Islet precursor cell (in vitro differentiated cells): ENCODE results near the gene TMEM164.
"Not testable (repeated sequence)": the region's sequence is repeated elsewhere in the genome, so short reads cannot be mapped to it uniquely, and the experiment has no call there.

Experiments used
- DNase-seq: peaks from one replicate; pipeline ENCODE4 v3.0.0-alpha.2; 2018

Gene TMEM164

DNA sequence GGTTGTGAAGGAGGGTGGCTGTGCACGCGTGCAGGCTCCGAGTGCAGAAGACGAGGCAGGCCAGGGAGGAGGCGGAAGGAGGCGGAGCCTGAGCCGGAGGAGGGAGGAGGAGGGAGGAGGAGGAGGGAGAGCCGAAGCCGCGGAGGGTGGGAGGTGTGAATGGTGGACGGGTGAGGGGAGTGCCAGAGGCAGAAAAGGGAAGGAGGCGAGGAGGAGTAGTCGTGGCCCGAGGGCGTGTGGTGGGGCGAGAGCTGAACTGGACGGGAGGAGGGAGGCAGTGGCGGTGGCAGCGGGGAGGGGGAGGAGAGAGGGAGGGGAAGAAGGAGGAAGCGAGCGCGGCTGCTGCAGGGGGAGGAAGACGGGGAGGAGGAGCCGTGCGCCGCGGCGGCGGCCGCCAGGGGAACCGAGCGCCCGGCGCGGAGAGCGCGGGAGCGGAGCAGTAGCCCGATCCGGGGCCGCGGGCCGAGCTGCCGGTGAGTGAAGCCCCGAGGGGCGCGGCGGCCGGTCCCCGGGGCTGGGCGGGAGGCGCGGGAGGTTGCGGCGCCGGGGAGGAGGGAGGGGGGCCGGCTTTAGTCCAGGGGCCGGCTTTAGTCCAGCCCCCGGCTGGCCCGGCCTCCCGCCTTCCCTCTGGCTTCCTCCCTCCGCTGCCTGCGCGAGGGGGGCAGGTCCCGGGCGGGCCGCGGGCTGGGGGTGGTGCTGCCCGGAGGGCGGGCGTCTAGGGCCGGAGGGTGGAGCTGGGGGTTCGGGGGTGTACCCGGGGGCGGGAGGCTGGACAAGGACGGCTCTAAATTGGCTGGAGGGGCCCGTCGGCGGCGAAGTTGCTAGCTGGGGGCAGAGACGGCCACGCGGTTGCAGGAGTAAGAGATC is at the start of gene TMEM164:
Gene TMEM164 (plus strand): TSS at position 815 of the 867 bp plus-strand sequence. CDS start 661 bp downstream, outside the sequence.
- peak; percentile 92 for DNase-seq

DNA sequence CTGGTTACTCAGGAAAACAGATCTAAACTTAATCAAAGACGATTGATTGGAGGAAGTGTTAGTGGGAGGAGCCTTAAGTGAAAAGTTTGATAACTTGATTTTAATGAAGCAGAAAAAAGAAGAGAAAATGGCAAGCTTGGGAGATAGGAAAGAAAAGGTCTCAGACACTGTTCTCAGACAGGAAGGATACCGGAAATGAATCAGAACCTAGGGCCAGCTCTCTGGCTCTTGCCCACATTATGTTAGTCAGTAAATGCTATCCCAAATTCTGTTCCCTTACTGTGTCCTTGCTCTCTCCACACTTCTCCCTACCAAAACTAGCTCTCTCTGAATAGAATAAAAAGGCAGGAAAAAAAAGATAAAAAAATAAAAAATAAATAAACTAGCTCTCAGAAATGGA is 48.6 kb upstream of the TMEM164 start:
- no peak for DNase-seq

DNA sequence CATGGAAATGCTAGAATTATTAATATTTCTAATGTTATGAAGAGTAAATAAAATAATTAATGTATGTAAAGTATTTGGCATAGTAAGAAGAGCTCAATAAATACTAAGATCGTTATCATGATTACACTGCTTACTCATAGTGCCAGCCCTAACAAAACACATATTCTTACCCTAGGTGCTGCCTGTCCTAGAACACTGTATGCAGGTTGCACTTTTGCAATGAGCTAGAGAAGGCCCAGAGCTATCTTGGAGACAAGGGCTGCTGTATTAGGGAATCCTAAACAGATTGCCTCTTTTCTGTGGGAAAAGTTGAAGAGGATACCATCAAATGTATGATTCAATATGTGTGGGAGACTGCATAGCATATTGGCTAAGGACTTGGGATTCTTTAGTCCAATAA is 48.0 kb upstream of the TMEM164 start:
- no peak for DNase-seq

DNA sequence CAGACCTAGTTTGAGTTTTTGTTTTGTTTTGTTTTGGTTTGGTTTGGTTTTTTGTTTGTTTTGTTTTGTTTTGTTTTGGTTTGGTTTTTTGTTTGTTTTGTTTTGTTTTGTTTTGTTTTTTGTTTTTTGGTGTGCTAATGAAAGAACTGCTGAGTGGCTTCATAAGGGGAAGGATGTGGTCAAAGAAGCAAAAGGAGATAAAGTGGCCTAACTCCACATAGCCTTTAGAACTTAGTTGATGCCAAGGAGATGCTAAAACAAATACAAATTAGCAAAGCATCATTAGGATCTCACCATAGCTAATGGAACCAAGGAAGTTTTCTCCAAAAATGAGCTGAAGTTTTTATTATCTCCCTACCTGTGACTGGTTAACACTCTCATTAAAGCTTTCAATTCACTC is 44.6 kb upstream of the TMEM164 start:
- DNase-seq: no peak

DNA sequence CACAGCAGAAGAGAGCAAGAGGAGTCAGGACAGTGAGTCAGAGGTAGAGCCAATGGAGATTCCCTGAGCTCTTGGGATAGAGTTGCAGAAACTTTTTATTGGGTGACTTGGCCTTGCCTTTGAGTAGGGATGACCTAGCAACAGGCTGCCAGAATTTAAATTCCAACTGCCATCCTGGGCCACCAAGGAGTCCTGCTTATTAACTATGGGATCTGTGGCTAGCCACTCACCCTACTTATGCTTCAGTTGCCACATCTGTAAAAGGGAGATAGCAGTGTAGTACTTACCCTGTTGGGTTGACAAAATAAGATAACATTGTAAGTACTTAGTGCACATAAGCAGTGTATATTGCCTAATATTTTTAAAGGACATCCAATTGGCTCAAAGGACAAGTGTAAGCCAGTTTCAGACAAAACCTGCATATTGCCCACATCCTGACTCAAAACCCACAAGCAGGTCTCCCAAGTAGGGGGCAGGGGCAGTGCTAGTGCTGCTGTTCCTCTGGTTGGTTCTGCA is 43.5 kb upstream of the TMEM164 start:
- no peak for DNase-seq

DNA sequence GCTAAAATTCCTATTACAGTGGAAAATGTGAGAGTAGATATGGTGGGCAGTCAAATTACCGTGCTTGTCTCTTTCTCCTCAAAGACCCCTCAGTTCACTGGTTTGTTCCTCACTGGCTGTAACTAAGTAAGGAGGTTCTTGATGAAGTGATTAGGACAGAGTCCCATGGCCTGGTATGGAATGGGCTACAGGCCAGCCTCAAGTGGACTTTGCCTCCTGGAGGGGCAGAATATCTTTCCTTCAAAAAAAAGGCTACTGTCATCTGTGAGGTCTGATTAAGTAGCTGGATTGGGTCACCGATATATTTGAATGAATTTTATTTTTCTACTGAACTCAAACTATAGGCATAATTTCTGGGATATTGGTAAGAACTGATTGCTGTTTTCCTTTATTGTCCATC is 38.5 kb upstream of the TMEM164 start:
- no peak for DNase-seq

DNA sequence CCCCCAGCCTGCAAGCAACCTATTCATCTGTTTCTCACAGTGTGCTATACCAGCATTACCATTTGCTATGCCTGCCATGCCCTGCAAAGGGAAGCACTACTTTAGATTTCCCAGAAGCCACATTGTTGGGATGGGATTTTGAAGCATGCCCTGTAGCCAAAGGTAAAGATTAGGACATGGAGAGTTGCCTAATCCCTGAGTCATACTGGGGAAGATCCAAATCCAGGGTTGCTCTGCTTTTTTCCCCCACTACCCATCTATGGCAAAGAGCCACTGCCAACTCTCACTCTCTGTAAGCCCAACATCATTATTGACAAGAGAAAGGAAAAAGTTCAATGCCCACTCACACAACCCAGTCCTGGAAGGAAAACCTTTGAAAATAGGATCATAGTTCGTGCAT is 36.7 kb upstream of the TMEM164 start:
- DNase-seq: no peak

DNA sequence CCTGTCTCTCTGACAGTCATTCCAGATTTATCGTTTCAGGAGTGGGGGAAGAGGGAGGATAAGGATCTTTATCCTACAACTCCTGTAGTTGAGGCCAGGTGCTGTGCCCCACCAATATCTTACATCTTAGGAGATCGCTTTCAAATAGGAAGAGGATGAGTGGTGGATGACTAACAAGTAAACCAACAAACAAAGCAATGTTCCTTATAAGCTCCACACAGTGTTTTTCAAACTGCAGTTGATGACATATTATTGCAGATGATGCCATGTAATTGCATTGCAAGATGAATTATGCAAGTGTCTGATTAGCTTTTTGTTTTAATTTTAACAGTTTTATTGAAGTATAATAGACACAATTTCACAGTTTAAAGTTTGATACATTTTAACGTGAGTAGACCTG is 35.8 kb upstream of the TMEM164 start:
- DNase-seq: no peak

DNA sequence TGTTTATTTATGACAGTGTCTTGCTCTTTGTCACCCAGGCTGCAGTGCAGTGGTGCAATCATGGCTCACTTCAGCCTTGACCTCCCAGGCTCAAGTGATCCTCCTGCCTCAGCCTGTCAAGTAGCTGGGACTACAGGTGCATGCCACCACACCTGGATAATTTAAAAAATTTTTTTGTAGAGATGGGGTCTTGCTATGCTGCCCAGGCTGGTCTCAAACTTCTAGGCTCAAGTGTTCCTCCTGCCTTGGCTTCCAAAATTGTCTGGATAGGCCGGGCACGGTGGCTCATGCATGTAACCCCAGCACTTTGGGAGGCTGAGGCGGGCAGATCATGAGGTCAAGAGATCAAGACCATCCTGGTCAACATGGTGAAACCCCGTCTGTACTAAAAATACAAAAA is 32.1 kb upstream of the TMEM164 start:
- not testable (repeated sequence) for DNase-seq

DNA sequence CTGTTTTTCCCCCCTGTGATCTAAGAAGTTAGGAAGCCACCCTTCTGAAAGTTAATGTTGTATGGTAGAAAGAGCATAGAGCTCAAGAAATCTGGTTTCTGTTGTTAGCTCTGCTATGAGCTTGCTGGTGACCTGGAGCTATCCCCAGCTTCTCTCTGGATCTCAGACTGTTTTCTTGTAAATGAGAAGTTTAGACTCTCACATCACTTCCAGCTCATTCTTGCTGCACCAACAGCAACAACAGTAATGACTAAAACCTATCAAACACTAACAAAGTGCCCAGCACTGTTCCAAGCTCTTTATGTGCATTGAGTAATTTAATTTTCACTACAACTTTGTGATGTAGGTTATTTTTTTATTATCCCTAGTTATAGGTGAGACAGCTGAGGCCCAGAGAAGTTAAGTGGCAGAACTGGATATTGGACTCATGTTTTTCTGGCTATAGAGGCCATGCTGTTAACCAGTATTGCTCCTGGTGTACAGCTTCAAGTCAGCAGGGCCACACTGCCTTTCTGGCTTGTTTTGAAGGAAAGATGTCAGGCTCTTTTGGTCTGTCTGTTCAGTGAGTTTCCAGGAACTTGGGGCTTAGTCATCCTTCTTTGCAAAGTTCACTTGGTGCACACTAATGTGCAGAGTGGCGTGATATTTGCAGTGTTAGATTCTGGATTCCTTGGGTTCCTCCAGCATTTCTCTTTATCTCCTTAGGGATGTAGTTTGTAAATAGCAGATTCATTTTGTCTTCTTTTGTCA is 27.8 kb upstream of the TMEM164 start:
- no peak for DNase-seq

DNA sequence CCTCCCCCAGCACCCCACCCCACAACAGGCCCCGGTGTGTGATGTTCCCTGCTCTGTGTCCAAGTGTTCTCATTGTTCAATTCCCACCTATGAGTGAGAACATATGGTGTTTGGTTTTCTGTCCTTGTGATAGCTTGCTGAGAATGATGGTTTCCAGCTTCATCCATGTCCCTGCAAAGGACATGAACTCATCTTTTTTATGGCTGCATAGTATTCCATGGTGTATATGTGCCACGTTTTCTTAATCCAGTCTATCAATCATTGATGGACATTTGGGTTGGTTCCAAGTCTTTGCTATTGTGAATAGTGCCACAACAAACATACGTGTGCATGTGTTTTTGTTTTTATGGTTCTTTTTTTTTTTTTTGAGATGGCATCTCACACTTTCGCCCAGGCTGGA is 17.7 kb upstream of the TMEM164 start:
- not testable (repeated sequence) for DNase-seq

DNA sequence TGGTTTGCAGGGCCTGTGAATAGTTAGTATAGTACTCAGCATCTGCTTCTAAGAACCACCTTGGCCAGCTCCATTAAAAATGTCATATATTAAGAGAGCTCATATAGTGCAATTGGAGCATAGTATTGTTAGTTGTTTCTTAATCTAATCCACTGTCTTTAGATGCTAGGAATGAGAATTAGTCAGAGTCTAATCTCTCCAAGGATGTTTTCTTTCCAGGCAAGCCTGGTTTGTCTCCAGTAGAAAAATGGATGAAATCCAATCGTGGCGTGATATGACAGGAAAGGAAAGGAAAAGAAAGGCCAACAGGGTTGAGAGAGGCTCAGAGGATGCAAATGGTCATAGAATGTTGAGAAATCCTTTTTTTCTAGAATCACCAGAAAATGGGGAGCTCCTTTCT is 15.0 kb upstream of the TMEM164 start:
- no peak for DNase-seq

DNA sequence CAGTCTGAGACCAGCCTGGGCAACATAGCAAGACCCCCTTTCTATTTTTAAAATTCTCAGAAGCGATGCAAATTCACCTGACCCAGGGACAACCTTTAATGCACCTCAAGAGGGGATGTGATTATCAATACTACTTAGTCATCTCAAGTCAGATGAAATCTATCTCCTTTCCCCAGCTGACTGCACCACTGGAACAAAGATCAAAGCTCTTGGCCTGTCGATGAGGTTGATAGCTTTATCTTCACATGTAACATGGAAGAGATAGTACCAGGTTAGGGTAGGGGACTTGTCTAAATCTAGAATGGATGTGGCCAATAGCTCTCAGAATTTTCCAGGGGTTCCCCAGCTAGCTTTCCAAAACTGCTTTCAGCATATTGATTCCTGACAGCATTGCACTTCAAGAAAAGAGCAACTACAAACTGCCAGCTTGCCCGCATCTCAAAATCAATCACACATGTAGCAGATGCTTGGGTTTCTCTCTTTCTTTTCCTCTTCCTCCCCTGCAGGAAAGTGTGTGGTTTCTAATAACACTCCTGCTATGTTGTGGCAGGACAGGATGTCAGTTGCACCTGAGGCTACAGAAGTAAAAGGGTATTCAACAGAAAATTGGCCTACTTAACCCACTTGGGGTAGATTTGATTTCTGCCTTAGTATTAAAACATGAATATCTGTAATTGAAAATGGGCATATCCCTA is 12.2 kb upstream of the TMEM164 start:
- DNase-seq: no peak

DNA sequence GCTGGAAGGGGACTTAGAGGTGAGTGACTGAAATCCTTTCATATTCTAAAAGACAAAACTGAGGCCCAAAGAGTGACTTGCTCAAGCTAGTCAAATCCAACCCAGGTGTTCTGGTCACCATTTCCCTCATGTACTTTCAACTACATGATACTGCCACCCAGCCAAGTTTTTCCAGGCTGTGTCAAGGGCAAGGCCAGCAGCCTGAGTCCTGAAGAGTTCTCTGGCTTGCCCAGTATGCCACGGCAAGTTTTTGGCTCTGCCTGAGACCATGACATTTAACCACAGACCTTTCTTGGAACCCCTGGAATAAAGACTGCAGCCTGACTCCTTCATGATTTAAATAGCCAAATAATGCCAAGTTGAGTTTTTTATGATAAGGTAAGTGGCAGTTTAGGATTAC is 10.7 kb upstream of the TMEM164 start:
- DNase-seq: no peak

DNA sequence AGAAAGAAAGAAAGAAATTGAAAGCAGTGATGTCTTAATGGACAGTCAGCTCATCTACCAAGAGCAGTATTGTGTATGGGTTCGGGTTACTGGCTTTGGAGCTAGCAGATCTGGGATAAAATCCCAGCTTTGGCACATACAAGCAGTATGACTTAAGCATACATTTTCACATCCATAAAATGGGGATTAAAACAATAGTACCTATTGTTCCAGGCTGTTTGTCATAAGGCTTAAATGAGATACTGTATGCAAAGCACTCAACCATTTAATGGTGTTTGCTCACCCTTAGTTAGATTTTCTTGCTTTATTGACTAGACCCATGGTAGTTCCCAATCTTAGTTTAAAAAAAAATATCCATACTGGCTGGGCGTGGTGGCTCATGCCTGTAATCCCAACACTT is 7.8 kb upstream of the TMEM164 start:
- no peak for DNase-seq

DNA sequence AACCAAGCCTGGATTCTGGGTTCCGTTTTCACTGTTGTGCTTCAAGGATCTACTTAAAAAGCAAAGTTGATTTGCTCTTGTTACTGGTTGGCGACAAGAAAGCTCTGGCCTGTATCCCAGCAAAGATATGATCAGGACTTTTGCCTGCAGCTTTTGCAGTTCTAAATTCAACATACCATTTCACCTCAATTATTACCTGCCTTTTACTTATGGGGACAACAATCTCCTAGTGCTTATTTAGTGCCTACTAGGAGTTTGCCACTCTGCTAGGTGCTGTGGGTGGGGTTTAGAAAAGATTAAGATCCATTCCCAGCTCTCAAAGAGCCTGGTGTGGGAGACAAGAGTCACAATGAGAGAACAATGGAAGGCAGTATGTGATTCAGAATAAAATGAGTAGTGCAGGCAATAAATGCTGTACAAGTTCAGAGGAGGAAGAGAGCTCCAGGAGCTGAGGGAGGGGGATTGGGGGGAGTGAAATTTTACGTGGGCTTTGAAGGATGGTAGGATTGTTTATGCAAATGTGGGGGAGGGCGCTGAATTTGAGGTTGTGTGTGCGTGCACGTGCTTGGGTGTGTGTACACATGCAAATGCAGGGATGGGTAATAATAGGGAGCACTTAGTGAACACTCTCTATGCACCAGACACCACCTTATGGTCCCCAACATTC is 5.0 kb upstream of the TMEM164 start:
- no peak for DNase-seq

DNA sequence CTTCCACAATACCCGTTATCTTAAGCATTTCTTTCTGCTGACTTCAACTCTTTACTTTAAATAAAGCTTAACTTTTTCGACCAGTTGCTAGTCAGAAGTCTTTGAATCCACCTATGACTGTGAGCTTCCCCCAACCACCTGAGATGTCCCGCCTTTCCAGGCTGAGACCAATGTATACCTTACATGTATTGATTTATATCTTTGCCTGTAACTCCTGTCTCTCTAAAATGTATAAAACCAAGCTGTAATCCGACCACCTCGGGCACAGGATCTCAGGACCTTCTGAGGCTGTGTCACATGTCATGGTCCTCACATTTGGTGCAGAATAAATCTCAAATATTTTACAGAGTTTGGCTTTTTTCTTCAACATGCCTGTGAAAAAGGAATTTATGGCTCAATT is 2.9 kb upstream of the TMEM164 start:
- DNase-seq: no peak

DNA sequence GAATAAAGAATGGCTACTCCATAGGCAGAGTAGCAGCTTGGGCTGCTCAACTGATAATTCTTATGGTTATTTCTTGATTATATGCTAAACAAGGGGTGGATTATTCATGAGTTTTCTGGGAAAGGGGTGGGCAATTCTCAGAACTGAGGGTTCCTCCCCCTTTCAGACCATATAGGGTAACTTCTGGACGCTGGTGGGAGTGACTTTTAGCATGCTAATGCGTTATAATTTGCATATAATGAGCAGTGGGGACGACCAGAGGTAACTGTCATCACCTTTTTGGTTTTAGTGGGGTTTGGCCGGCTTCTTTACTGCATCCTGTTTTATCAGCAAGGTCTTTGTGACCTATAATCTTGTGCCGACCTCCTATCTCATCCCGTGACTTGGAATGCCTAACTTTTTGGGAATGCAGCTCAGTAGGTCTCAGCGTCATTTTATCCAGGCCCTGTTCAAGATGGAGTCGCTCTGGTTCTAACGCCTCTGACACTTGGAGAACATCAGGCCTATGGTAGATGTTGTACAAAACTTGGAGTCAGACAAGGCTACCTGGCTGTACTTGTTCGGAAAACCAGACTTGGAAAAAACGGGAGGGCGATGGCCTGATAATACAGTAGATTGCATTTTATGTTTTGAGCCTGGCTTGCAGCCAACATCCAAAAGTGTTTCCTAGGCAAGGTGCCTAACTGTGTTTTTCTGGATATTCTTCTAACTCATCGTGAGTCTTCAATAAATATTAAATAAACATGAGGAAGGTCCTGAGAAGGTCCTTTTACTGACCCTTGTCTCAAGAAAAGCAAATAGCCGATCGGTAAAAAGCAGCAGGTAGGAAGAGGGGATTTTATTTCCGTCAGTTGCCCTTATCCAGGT is 1.8 kb upstream of the TMEM164 start:
- no peak for DNase-seq

DNA sequence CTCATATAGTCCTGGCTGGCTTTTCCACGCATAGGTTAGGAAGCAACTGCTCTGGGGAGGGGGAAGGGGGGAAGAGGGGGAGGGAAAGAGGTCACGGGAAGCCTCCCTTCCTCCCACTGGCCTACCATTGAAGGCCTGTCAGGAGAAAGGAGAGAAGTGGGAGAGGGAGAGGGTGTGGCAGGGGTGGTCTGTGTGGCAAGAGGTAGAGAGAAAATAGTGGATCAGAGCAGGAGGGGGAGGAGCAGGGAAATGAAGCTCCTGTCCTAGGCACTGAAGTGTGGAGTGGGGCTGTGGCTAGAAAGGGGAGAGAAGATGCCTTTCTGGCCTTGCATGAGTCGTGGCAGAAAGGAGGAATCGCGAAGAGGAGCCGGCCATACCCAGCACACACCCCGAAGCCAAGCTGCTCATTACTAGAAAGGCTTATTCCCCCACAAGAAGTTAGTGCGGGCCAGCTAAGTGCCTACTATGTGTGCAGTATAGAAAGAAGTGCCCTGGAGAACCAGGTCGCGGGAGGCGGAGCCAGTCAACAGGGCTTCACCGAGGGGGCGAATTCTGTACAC is 1.1 kb upstream of the TMEM164 start:
- DNase-seq: no peak

DNA sequence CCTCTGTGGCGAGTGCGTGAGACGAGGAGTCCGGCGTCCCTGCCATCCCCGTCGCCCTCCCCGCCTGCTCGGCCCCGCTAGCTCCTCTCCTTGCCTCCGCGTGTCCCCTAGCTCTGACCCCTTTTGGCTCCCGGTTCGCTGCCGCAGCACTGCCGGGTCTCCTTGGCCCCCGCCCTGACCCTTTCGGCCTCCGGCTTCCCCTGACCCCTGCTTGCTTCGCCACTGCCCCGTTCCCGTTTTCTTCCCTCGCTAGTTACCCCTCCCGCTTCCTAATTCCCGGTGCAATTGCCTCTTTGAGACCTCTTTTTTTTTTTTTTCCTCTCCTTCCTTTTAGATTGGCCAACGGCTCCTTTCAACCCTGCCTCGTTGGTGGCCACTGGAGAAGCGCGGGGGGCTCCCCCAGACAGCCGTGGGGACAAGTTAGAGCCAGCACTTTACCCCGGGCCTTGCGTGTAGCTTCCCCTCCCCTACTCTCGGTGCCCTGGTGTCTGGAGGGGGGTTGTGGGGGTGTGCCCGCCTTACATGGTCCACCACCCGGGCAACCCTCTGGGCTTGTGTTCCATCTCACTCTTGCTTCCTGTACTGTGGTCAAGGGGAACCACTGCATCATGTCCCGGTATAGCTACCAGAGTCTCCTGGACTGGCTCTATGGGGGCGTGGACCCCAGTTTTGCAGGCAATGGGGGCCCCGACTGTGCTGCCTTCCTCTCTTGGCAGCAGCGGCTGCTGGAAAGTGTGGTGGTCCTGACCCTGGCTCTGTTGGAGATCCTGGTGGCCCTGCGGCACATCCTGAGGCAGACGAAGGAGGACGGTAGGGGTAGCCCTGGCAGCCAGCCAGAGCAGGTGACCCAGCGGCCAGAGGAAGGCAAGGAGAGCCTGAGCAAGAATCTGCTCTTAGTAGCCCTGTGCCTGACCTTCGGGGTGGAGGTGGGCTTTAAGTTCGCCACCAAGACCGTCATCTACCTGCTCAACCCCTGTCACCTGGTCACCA is 548 bp downstream of the TMEM164 start:
- no peak for DNase-seq
